Mesenchymal stem cell (in vitro differentiated cells and primary cell): ENCODE measurements around the gene CCDC87.

Source experiments
- DNase-seq: peaks from one replicate; pipeline ENCODE4 v3.0.0-alpha.2; 2013
- H2AFZ ChIP-seq: one replicate; pipeline ENCODE4 v1.6.1; 2013; ENCODE audit warnings: low read depth, mild to moderate bottlenecking, control low read depth, inconsistent platforms, low read length, moderate library complexity
- H2AK5ac ChIP-seq: 2 replicates; pipeline ENCODE4 v1.6.1; 2013; ENCODE audit warnings: low read length, moderate library complexity, mild to moderate bottlenecking, inconsistent platforms; ENCODE audit not compliant: severe bottlenecking
- H2BK120ac ChIP-seq: one replicate; pipeline ENCODE4 v1.6.1; 2013; ENCODE audit warnings: low read depth, mild to moderate bottlenecking, inconsistent platforms, low read length, moderate library complexity
- H2BK12ac ChIP-seq, 2 experiments: one replicate each; pipeline ENCODE4 v1.6.1; 2013; ENCODE audit warnings: inconsistent platforms in 2 of 2, low read length in 2 of 2, mild to moderate bottlenecking in 2 of 2, moderate library complexity in 2 of 2, control low read depth in 1 of 2
- H2BK15ac ChIP-seq: one replicate; pipeline ENCODE4 v1.6.1; 2013; ENCODE audit warnings: mild to moderate bottlenecking, low read depth, inconsistent platforms; ENCODE audit not compliant: poor library complexity, severe bottlenecking
- H2BK5ac ChIP-seq: 2 replicates; pipeline ENCODE4 v1.6.1; 2013; ENCODE audit warnings: low read depth, mild to moderate bottlenecking, low read length, control low read depth, inconsistent platforms; ENCODE audit not compliant: poor library complexity, severe bottlenecking
- H3K14ac ChIP-seq, 2 experiments: one replicate each; pipeline ENCODE4 v1.6.1; 2013; ENCODE audit warnings: inconsistent platforms in 2 of 2, low read length in 2 of 2, control low read depth in 1 of 2, mild to moderate bottlenecking in 1 of 2, moderate library complexity in 1 of 2
- H3K18ac ChIP-seq, 2 experiments: one replicate each; pipeline ENCODE4 v1.6.1; 2013; ENCODE audit warnings: inconsistent platforms in 2 of 2, low read length in 2 of 2, control low read depth in 1 of 2, low read depth in 1 of 2, mild to moderate bottlenecking in 1 of 2
- H3K23ac ChIP-seq, 2 experiments: one replicate each; pipeline ENCODE4 v1.6.1; 2013; ENCODE audit warnings: inconsistent platforms in 2 of 2, low read length in 2 of 2, mild to moderate bottlenecking in 2 of 2, moderate library complexity in 2 of 2, control low read depth in 1 of 2
- H3K27ac ChIP-seq: 2 replicates; pipeline ENCODE4 v1.5.1; 2013; ENCODE audit warnings: mild to moderate bottlenecking, moderate library complexity, low read length, control low read depth, inconsistent platforms; ENCODE audit not compliant: poor library complexity, severe bottlenecking
- H3K27me3 ChIP-seq, 2 experiments: 2 replicates each; pipeline versions ENCODE4 v1.6.1 to v1.7.0; 2013; ENCODE audit warnings: low read length in 2 of 2, mild to moderate bottlenecking in 2 of 2, moderate library complexity in 2 of 2, control low read depth in 1 of 2, inconsistent platforms in 1 of 2; ENCODE audit not compliant: control insufficient read depth in 1 of 2, insufficient read depth in 1 of 2
- H3K36me3 ChIP-seq, 2 experiments: 2 replicates each; pipeline versions ENCODE4 v1.6.1 to v1.7.0; 2013; ENCODE audit warnings: low read length in 2 of 2, control low read depth in 1 of 2, inconsistent platforms in 1 of 2, low read depth in 1 of 2, mild to moderate bottlenecking in 1 of 2; ENCODE audit not compliant: insufficient read depth in 2 of 2, control insufficient read depth in 1 of 2
- H3K4ac ChIP-seq, 2 experiments: one replicate each; pipeline ENCODE4 v1.6.1; 2013; ENCODE audit warnings: inconsistent platforms in 2 of 2, low read length in 2 of 2, mild to moderate bottlenecking in 2 of 2, moderate library complexity in 2 of 2, control low read depth in 1 of 2, low read depth in 1 of 2
- H3K4me1 ChIP-seq: 2 replicates; pipeline ENCODE4 v1.6.1; 2013; ENCODE audit warnings: low read depth, low read length, control low read depth; ENCODE audit not compliant: control insufficient read depth, insufficient read depth
- H3K4me2 ChIP-seq: 2 replicates; pipeline ENCODE4 v1.6.1; 2013; ENCODE audit warnings: low read length, mild to moderate bottlenecking, inconsistent platforms; ENCODE audit not compliant: poor library complexity, severe bottlenecking
- H3K4me3 ChIP-seq, 2 experiments: 2 replicates each; pipeline versions ENCODE4 v1.5.1 to v1.7.0; 2013; ENCODE audit warnings: low read length in 2 of 2, mild to moderate bottlenecking in 2 of 2, control low read depth in 1 of 2, low read depth in 1 of 2; ENCODE audit not compliant: insufficient read depth in 1 of 2
- H3K79me1 ChIP-seq: replicated peaks from 2 replicates; pipeline ENCODE4 v1.6.1; 2013; ENCODE audit warnings: mild to moderate bottlenecking, control low read depth, low read length, inconsistent platforms; ENCODE audit not compliant: poor library complexity, severe bottlenecking
- H3K9ac ChIP-seq: 2 replicates; pipeline ENCODE4 v1.7.0; 2013; ENCODE audit warnings: mild to moderate bottlenecking, low read length, moderate library complexity
- H3K9me3 ChIP-seq: 2 replicates; pipeline ENCODE4 v1.7.0; 2013; ENCODE audit warnings: mild to moderate bottlenecking, low read length; ENCODE audit not compliant: control insufficient read depth
- H4K8ac ChIP-seq: one replicate; pipeline ENCODE4 v1.6.1; 2013; ENCODE audit warnings: inconsistent platforms, mild to moderate bottlenecking, low read length, moderate library complexity
- H4K91ac ChIP-seq: one replicate; pipeline ENCODE4 v1.6.1; 2013; ENCODE audit warnings: mild to moderate bottlenecking, low read length, inconsistent platforms
- whole genome bisulfite sequencing: methylation state at CpG from one replicate; pipeline ENCODE4 v1.1.7; 2013; ENCODE audit warnings: mixed read lengths; 5-methylcytosine and 5-hydroxymethylcytosine counted together

The CCDC87 gene

DNA sequence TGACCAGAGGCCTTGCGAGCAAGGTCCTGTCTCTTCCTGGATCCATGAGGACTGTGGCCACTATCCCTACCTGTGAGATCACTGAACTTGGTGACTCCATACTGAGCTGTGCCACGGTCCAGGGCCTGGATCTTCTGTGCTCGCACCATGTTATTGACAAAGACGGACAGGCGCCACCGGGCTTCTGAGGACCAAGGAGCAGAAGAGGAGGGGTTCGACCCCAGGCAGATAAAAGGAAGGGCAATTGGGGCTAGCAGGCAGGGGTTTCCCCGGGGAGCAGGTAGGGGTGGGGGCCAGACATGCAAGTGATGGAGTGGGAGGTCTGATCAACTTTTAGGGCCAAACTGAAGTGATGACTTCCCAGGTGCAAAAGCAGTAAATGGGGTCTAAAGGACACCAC is 26.6 kb downstream of the CCDC87 start:
- no peak overlapping the region for H2AK5ac ChIP-seq
- no peak overlapping the region for H2BK5ac ChIP-seq
- 93% methylated on average over 8 of the region's 8 CpGs for WGBS
- H4K8ac ChIP-seq: no peak overlapping the region
- peaks cover 0 to 17% of the 10 kb centered on the region in 2 experiments for H3K36me3 ChIP-seq
- H3K4me3 ChIP-seq: no peak overlapping the region
- H3K27ac ChIP-seq: no peak overlapping the region
- no peak for DNase-seq
- no peaks in the 10 kb centered on the region for H3K9me3 ChIP-seq
- no peak overlapping the region for H4K91ac ChIP-seq
- no peak overlapping the region for H3K14ac ChIP-seq
- H3K18ac ChIP-seq: no peak overlapping the region
- H3K23ac ChIP-seq: no peak overlapping the region
- no peak overlapping the region for H3K4ac ChIP-seq
- no peak overlapping the region for H2BK12ac ChIP-seq
- no peak overlapping the region for H2BK120ac ChIP-seq
- H3K9ac ChIP-seq: no peak overlapping the region
- H3K79me1 ChIP-seq: no peaks in the 10 kb centered on the region
- peaks cover 0 to 6% of the 10 kb centered on the region in 2 experiments for H3K27me3 ChIP-seq
- no peak overlapping the region for H3K4me2 ChIP-seq
- H3K4me1 ChIP-seq: no peaks in the 10 kb centered on the region
- no peak overlapping the region for H2BK15ac ChIP-seq
- H2AFZ ChIP-seq: no peak overlapping the region

DNA sequence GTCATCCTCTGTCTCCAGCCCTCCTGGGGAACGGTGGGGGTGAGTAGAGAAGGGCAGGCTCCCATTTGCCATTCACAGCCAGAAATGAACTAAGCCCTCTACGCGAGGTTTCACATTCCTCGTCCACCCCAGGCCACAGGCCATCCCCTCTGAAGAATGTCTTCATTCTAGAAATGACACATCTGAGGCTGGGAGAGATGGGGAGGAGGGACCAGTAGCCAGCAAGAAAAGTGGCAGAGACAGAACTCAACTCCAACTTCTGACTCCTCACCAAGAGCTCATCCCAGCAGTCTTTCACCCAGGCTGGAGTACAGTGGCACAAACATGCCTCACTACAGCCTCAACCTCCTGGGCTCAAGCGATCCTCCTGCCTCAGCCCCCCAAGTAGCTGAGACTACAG is 27.9 kb downstream of the CCDC87 start:
- Histone ChIP-seq H2AK5ac (no peak overlapping the region), H3K14ac (no peak overlapping the region), H2BK15ac (no peak overlapping the region), H3K18ac (no peak overlapping the region), H3K4me3 (no peak overlapping the region), H2BK120ac (no peak overlapping the region), H3K36me3 (peaks cover 0 to 17% of the 10 kb centered on the region in 2 experiments), H4K91ac (no peak overlapping the region), H3K4ac (no peak overlapping the region), H3K27me3 (peaks cover 8 to 11% of the 10 kb centered on the region in 2 experiments), H3K79me1 (no peaks in the 10 kb centered on the region), H3K23ac (peak overlapping the region in 1 of 2 experiments; percentile 46), H3K27ac (no peak overlapping the region), H2BK5ac (no peak overlapping the region), H3K9ac (no peak overlapping the region), H3K4me2 (no peak overlapping the region), H2AFZ (no peak overlapping the region), H2BK12ac (no peak overlapping the region), H4K8ac (no peak overlapping the region), H3K4me1 (no peaks in the 10 kb centered on the region), H3K9me3 (no peaks in the 10 kb centered on the region)
- WGBS: 91% methylated on average over 3 of the region's 5 CpGs
- DNase-seq: no peak

DNA sequence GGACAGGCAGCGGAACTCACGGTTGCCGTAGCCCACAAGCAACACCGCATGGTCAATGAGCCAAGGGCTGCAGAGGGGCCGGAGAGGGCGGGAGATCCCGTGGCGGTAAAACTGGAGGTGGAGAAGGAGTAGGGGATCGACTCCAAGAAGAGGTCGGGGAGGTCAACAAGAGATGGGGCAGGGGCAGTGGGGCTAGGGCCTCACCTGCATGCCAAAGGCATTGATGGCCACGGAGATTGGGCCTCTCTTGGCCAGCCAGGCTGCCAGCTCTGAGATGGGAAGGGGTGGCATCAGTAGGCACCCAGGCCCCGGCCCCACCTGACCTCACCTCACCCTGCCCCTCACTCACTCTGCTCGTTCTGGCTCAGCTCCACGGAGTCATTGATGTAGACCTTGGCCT is 28.3 kb downstream of the CCDC87 start:
- Histone ChIP-seq H3K4me2 (no peak overlapping the region), H3K27ac (no peak overlapping the region), H2BK12ac (no peak overlapping the region), H3K4me1 (no peaks in the 10 kb centered on the region), H3K9me3 (no peaks in the 10 kb centered on the region), H3K36me3 (peaks cover 0 to 17% of the 10 kb centered on the region in 2 experiments), H3K14ac (no peak overlapping the region), H2BK120ac (no peak overlapping the region), H3K23ac (peak overlapping the region in 1 of 2 experiments; percentile 46), H2AFZ (no peak overlapping the region), H3K79me1 (no peaks in the 10 kb centered on the region), H4K8ac (no peak overlapping the region), H3K9ac (no peak overlapping the region), H4K91ac (no peak overlapping the region), H3K4me3 (no peak overlapping the region), H2BK5ac (no peak overlapping the region), H2BK15ac (no peak overlapping the region), H2AK5ac (no peak overlapping the region), H3K4ac (no peak overlapping the region), H3K27me3 (peaks cover 8 to 11% of the 10 kb centered on the region in 2 experiments), H3K18ac (no peak overlapping the region)
- no peak for DNase-seq
- WGBS: 87% methylated on average over 14 of the region's 14 CpGs

DNA sequence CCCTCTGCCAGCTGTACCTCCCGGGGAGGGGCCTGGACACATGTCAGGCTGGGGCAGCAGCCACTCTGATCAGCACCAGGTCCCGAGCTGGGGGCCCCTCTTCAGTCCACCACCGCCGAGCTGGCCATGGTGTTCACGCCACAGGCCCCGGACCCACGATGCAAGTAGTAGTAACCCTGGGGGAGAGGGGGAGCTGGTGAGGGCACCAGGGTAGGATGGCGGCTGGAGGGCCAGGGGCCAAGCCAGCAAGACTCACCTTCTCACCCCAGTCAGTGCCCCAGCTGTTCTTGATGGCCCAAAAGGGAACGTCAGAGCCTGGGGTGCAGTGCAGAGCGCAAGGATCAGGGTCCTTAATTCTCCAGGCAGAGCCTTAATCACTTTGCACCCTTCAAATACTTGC is 29.0 kb downstream of the CCDC87 start:
- H3K9me3 ChIP-seq: no peaks in the 10 kb centered on the region
- H2BK15ac ChIP-seq: no peak overlapping the region
- H3K18ac ChIP-seq: no peak overlapping the region
- H3K4me1 ChIP-seq: no peaks in the 10 kb centered on the region
- peaks cover 10 to 11% of the 10 kb centered on the region in 2 experiments for H3K27me3 ChIP-seq
- H4K91ac ChIP-seq: no peak overlapping the region
- DNase-seq: no peak
- no peak overlapping the region for H3K4me2 ChIP-seq
- H4K8ac ChIP-seq: no peak overlapping the region
- H3K9ac ChIP-seq: no peak overlapping the region
- no peak overlapping the region for H3K4ac ChIP-seq
- H2AFZ ChIP-seq: no peak overlapping the region
- WGBS: 94% methylated on average over 9 of the region's 10 CpGs
- H2BK12ac ChIP-seq: no peak overlapping the region
- H3K14ac ChIP-seq: no peak overlapping the region
- H3K79me1 ChIP-seq: no peaks in the 10 kb centered on the region
- H2AK5ac ChIP-seq: no peak overlapping the region
- peaks cover 0 to 17% of the 10 kb centered on the region in 2 experiments for H3K36me3 ChIP-seq
- no peak overlapping the region for H3K23ac ChIP-seq
- H3K4me3 ChIP-seq: no peak overlapping the region
- H2BK120ac ChIP-seq: no peak overlapping the region
- H2BK5ac ChIP-seq: no peak overlapping the region
- H3K27ac ChIP-seq: no peak overlapping the region
